ENCODE results near the gene C22orf23. TPM values are rescaled to one million over a fixed set of nuclear protein-coding genes. Genes with fewer than 3 reads are reported as not detected.
A peak's percentile ranks its signal among the peaks of the same experiment; 100 is the strongest.

Gene C22orf23
- total RNA-seq, 1 experiment from 2014 or later, result 1.0 TPM

DNA sequence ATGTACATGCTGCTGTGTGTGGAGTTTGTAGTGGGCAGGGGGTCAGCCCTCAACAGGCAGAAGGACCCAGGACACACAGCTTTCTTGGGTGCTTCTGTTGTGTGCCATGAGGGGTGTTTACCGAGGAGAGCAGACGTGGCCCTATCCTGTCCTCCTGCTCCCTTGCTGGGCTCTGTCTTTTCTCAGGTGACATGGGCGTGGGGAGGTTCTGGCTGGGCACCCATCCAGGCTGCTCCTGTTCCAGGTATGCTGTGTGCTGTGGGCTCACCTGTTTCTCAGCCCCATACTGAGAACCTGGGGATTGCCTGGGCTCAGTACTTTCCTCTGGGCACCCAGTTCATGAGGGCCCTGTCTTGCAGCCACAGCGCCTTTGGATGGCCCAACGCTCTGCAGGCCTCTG lies 24.0 kb downstream of the C22orf23 start:
- no peak overlapping the region for H3K27ac ChIP-seq
- peaks cover 45% of the 10 kb centered on the region for H3F3A ChIP-seq (ENCODE audit: insufficient read depth, low read depth)
- no peaks in the 10 kb centered on the region for H3K9me3 ChIP-seq (ENCODE audit: insufficient read depth, low read depth)
- no peaks in the 10 kb centered on the region for H3K9me2 ChIP-seq (ENCODE audit: insufficient read depth)
- no peaks in the 10 kb centered on the region for H3K79me2 ChIP-seq (ENCODE audit: low read depth)
- peak in 1 of 2 experiments; percentile 31 for DNase-seq
- no peak overlapping the region for H3K4me2 ChIP-seq
- H2AFZ ChIP-seq, result no peak overlapping the region
- peaks cover 63% of the 10 kb centered on the region for H4K20me1 ChIP-seq (ENCODE audit: insufficient read depth)
- H3K4me1 ChIP-seq (replicated peaks; ENCODE audit: insufficient read depth), result peaks cover 17% of the 10 kb centered on the region
- TF ChIP-seq EZH2 (IDR thresholded peaks at IDR 0.05; ENCODE audit: low read depth), result no peak
- no peak for TF ChIP-seq CTCF (conservative IDR thresholded peaks at IDR 0.05)
- H3K36me3 ChIP-seq (ENCODE audit: low read depth), result 0 out of 2 replicates have a peak, but pooled peaks cover 16% of the 10 kb centered on the region
- POLR2A ChIA-PET (ENCODE audit: unreplicated experiment), result no interaction called here
- intact Hi-C loops (cut with micrococcal nuclease; ENCODE audit: unreplicated experiment), result no loop called here
- H3K27me3 ChIP-seq (ENCODE audit: insufficient read depth, low read depth), result no peaks in the 10 kb centered on the region
- no peak overlapping the region for H3K4me3 ChIP-seq
- CTCF ChIA-PET, result interaction anchor here (0.5 to 0.7 kb wide), 4 partner anchors 16 to 432 kb away, joined by 3 to 15 read pairs (median 5); no protein-coding TSS in a partner anchor
- no TSS peak for BruUV-seq (replicated peaks)

DNA sequence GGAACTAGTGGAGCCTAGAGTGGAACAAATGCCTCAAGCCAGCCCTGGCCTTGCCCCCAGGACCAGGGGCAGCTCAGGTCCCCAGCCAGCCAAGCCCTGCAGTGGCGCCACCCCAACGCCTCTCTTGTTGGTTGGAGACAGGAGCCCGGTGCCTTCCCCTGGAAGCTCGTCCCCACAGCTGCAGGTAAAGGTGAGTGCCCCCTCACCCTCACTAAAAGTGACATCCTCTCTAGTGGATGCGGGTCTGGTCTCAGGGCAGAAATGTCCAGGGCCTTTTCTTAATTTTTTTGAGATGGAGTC lies 25.8 kb downstream of the C22orf23 start:
- H4K20me1 ChIP-seq (ENCODE audit: insufficient read depth), result peaks cover 69% of the 10 kb centered on the region
- peaks cover 29% of the 10 kb centered on the region for H3F3A ChIP-seq (ENCODE audit: insufficient read depth, low read depth)
- TF ChIP-seq EZH2 (IDR thresholded peaks at IDR 0.05; ENCODE audit: low read depth) (no peak), CTCF (conservative IDR thresholded peaks at IDR 0.05) (no peak)
- no peaks in the 10 kb centered on the region for H3K27me3 ChIP-seq (ENCODE audit: insufficient read depth, low read depth)
- H3K4me1 ChIP-seq (replicated peaks; ENCODE audit: insufficient read depth), result peaks cover under 1% of the 10 kb centered on the region; the same call in 1 of the 2 replicates
- ChIA-PET CTCF (no interaction called here), POLR2A (ENCODE audit: unreplicated experiment) (no interaction called here)
- intact Hi-C loops (cut with micrococcal nuclease; ENCODE audit: unreplicated experiment), result no loop called here
- no peak overlapping the region for H2AFZ ChIP-seq
- no peak for DNase-seq
- H3K27ac ChIP-seq, result no peak overlapping the region
- H3K9me2 ChIP-seq (ENCODE audit: insufficient read depth), result no peaks in the 10 kb centered on the region
- H3K4me3 ChIP-seq, result no peak overlapping the region
- no peak overlapping the region for H3K4me2 ChIP-seq
- H3K36me3 ChIP-seq (ENCODE audit: low read depth), result peaks cover 29% of the 10 kb centered on the region; the same call in 1 of the 2 replicates
- BruUV-seq (replicated peaks), result no TSS peak
- no peaks in the 10 kb centered on the region for H3K79me2 ChIP-seq (ENCODE audit: low read depth)
- no peaks in the 10 kb centered on the region for H3K9me3 ChIP-seq (ENCODE audit: insufficient read depth, low read depth)

DNA sequence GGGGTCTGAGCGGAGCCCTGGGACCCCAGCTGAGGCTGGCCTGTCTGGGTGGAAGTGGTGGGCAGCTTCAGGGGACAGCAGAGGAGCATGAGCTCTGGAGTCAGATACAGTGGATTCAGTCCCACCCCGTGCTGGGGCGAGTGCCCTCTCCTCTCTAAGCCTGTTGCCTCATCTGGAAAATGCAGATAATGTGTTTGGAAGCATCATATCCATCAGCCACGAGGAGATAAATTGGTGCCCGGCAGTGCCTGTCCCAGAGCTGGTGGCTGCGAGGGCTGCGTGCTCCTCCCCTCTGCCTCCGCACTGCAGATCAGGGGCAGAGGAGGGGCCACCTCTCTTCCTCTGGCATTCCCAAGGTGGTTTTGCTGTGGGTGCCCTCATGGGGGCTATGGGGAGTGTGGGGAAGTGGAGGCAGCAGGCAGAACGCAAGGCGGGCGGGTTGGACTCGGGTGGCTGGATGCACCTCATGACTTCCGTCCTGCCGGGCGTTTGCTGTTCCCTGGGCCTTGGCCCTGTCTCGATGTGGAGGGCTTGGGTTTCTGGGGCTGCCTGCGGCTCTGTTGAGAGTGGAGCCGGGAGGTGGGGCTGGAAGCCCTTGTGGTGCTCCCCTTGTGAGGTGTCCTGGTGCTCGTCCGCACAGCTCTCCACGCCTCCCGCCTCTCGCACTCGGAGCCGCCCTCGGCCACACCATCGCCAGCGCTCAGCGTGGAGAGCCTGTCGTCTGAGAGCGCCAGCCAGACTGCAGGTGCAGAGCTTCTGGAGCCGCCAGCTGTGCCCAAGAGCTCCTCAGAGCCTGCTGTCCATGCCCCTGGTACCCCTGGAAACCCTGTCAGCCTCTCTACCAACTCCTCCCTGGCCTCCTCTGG lies 26.4 kb downstream of the C22orf23 start:
- Histone ChIP-seq H3K4me2 (no peak overlapping the region), H3K9me2 (ENCODE audit: insufficient read depth) (no peaks in the 10 kb centered on the region), H2AFZ (no peak overlapping the region), H3F3A (ENCODE audit: insufficient read depth, low read depth) (peaks cover 24% of the 10 kb centered on the region), H3K27me3 (ENCODE audit: insufficient read depth, low read depth) (no peaks in the 10 kb centered on the region), H3K27ac (no peak overlapping the region), H3K4me3 (no peak overlapping the region), H4K20me1 (ENCODE audit: insufficient read depth) (peaks cover 66% of the 10 kb centered on the region), H3K9me3 (ENCODE audit: insufficient read depth, low read depth) (no peaks in the 10 kb centered on the region), H3K79me2 (ENCODE audit: low read depth) (no peaks in the 10 kb centered on the region), H3K4me1 (replicated peaks; ENCODE audit: insufficient read depth) (no peaks in the 10 kb centered on the region), H3K36me3 (ENCODE audit: low read depth) (peaks cover 29% of the 10 kb centered on the region; the same call in 1 of the 2 replicates)
- CTCF ChIA-PET, result interaction anchor here (0.7 kb wide), 2 partner anchors 31 to 40 kb away, joined by 6 to 16 read pairs; no protein-coding TSS in a partner anchor
- no peak for TF ChIP-seq CTCF (conservative IDR thresholded peaks at IDR 0.05)
- TF ChIP-seq EZH2 (IDR thresholded peaks at IDR 0.05; ENCODE audit: low read depth), result no peak
- intact Hi-C loops (cut with micrococcal nuclease; ENCODE audit: unreplicated experiment), result no loop called here
- DNase-seq, result no peak
- POLR2A ChIA-PET (ENCODE audit: unreplicated experiment), result interaction anchor here (0.7 kb wide), 1 partner anchor 345 kb away, joined by 4 read pairs; no protein-coding TSS in a partner anchor
- no TSS peak for BruUV-seq (replicated peaks)
